Measurements from ENCODE around the gene CALHM3.
"Not testable (repeated sequence)": the region's sequence is repeated elsewhere in the genome, so short reads cannot be mapped to it uniquely, and the experiment has no call there.

CALHM3 gene, protein sequence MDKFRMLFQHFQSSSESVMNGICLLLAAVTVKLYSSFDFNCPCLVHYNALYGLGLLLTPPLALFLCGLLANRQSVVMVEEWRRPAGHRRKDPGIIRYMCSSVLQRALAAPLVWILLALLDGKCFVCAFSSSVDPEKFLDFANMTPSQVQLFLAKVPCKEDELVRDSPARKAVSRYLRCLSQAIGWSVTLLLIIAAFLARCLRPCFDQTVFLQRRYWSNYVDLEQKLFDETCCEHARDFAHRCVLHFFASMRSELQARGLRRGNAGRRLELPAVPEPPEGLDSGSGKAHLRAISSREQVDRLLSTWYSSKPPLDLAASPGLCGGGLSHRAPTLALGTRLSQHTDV
- 0 reads per million in 2 donors for total RNA-seq

DNA sequence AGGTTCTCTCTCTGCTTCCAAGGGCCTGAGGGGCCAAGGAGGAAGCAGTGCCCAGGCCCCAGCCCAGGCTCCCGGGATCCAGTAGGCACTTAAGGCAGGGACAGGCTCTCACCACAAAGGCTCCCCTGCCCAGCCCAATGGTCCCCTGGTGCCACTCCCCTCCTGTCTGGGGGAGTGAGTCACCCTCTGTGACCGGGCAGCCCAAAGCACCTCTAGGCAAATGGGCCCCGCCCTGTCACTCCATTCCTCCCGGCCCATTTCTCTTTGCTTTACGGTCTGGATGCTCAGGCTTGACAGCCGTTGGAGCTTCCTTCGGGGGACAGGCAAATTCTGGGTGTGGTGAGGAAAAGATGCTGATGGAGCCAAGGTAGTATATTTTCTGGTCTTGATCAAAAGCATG lies at the start of gene CALHM3:
Gene CALHM3, minus strand, starts transcription at position 106 of the 400 bp plus-strand sequence. CDS start 208 bp downstream, outside the sequence.
- DNase-seq = no peak

DNA sequence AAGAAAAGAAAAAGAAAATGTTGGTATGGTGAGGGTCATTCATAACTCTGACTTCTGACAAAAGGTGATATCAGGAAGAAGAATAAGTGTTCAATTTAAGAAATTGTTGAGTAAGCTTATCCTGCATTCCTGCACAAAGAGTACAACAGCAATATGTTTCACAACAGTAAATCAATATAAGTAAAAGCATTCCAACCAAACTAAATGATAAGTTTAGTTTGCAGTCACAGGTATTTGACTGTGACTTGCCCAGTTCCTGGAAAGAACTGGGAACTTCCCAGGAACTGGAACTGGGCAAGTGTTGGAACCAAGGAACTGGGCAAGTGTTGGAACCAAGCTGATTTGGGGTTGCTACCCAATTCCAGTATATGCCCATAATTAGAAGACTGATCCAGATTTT lies 49.5 kb upstream of the CALHM3 start:
- DNase-seq = no peak

DNA sequence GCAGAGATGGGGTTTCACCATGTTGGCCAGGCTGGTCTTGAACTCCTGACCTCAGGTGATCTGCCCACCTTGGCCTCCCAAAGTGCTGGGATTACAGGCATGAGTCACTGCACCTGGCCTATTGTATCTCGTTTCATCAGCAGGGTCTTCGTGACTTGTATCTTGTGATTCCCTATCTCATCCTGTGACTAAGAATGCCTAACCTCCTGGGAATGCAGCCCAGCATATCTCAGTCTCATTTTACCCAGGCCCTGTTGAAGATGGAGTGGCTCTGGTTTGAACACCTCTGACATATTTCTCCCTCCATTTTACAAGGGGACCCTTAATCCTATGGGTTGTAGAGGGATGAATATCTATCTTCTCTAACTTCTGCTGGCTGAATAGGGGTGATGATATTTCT lies 48.4 kb upstream of the CALHM3 start:
- DNase-seq = not testable (repeated sequence)

DNA sequence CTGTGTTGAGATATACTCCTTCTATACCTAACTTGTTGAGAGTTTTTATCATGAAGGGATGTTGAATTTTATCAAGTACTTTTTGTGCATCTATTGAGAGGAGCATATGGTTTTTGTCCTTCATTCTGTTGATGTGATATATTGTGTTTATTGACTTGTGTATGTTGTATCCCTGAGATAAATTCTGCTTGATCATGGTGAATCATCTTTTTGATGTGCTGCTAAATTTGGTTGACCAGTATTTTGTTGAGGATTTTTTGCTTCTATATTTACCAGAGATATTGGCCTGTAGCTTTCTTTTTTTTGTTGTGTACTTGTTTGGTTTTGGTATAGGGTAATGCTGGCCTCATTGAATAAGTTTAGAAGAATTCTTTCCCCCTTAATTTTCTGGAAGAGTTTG lies 46.9 kb upstream of the CALHM3 start:
- no peak for DNase-seq

DNA sequence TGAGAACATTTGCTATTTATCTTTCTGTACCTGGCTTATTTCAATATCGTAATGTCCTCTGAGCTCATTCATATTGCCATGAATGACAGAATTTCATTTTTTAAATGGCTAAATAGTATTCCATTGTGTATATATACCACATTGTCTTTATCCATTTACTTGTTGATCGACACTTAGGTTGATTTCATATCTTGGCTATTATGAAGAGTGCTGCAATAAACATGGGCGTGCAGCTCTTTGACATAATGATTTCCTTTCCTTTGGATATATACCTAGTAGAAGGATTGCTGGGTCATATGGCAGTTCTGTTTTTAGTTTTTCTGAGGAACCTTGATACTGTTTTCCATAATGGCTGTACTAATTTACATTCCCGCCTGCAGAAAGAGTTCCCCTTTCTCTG lies 44.6 kb upstream of the CALHM3 start:
- DNase-seq = no peak

DNA sequence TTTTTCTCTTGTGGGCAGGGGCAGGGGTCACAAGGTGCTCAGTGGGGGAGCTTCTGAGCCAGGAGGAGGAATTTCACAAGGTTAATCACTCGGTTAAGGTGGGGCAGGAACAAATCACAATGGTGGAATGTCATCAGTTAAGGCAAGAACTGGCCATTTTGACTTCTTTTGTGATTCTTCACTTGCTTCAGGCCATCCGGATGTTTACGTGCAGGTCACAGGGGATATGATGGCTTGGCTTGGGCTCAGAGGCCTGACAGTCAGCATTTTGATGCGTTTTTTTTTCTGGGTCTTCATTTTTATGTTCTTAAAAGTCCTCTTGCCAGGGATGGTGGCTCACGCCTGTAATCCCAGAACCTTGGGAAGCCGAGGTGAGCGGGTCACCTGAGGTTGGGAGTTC lies 43.0 kb upstream of the CALHM3 start:
- DNase-seq = not testable (repeated sequence)

DNA sequence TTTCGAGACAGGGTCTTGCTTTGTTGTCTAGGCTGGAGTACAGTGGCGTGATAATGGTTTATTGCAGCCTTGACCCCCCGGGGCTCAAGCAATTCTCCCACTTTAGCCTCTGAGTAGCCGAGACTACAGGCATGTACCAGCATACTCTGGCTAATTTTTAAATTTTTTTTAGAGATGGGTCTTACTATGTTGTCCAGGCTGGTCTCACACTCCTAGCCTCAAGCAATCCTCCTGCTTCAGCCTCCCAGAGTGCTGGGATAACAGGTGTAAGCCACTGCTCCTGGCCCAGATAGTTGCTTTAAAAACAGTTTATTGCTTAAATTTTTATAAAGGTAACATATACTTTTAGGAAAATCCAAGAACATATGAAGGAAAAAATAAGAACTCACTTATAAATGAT lies 40.8 kb upstream of the CALHM3 start:
- no peak for DNase-seq

DNA sequence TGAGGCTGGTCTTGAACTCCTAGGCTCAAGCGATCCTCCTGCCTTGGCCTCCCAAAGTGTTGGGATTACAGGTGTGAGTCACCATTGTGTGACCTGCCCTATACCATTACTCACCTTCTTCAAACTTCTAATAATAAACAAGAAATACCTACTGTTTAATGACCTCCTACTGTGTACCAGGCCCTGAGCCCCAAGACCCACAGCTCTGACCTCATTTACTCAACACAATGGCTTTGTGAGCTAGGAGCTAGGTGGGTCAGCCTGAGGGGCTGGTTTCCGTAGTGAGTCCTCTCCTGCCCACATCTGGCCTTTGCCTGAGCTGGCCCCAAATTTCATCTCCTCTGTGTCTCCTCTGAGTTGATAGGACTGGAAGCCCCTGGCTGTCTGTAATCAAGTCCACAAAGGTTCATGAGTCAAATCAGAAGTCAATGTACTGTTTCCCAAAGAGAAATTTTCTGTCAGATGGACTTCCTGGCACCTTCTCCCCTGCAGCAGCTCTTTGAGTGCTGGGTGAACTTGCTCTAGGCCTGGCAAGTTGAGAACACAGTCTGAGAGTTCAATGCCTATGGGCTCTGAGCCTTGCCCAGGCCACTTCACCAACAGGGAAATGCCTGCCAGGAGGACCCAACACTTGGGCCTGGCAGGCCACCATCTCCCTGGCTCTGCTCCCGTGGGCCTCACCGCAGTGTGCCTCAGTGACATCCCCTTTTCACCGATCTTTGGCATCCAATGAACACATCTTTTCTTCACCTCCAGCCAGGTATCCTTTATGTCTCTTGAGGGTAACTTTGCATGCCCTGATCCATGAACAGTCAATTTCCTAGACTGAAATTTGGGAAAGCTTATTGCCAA lies 38.4 kb upstream of the CALHM3 start:
- DNase-seq = no peak

DNA sequence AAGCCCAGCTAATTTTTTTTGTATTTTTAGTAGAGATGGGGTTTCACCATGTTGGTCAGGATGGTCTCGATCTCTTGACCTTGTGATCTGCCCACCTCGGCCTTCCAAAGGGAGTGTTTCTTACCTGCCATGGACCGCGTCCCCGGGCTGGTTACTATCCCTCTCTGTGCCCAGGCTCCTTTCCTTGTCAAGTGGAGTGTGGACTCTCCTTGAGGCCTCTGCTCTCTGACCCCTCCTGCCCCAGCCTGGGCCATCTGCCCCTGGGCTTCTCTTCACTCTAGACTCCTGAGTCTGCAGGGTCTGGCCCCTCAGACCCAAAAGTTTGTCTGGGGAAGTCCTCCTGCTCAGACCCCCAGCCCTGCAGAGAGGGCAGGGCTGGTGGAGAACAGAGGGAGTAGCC lies 35.2 kb upstream of the CALHM3 start:
- DNase-seq = no peak

DNA sequence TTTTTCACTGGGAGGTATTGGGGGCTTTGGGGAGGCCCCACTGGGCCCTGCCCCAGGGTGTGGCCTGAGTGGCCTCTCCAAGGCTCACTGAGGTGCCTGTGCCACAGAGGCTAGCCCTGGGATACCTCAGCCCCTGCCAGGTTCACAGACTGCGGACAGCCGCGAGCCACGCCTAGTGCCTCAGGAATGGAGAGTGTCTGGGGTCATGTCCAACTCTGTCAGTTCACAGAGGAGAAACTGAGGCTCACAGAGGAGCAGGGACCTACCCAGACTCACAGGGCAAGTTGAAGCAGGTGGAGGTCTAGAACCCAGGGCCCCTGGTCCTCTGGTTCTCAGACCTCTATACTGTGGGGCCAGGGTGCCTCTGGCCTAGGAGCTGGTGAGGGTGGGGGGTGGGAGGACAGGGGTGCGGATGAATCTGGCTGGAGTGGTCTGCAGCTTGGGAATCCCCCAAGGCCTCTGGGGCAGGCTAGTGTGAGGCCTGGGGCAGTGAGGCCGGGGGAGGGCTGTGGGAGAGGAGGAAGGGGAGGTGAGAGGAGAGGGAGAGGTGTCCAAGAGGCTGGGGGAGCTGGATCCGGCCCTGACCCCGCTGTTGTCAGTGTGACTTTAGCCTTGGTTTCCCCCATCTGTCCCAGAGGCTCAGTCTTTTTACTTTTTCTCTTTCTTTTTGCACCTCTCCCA lies 34.5 kb upstream of the CALHM3 start:
- DNase-seq = no peak

DNA sequence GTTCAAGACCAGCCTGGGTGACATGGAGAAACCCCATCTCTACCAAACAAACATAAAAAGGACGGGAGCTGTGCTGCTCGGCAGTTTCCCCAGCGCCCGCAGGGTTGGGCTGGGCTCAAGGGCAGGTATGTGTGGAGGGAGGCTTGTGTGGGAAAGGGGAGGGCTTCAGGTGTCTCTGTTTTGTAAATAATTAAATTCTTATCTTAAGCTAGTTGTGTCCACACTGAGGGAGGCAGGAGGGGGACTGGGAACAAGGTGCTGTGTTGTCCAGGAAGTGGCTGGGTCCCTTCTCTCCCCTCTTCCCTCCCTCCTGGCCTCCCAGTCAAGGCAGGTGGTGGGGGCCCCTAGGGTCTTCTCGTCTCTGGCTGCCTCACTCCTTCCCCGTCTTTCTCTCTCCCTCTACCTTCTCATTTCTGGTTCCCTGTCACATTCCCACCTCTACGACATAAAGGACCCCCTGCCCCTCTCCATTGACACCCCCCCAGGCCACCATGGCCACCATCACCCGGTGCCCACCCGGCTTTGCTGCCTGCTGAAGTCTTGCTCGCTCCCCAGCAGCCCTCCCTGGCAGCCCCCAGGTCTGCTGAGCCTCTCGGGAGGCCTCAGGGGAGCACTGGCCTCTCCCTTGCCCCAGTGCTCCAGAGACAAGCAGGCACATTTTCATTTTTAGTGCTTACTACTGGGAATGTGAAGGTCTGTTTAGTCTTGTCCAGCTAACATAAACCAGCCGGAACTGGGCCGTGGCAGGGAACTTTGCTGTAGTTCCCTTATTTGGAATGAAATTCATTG lies 33.7 kb upstream of the CALHM3 start:
- no peak for DNase-seq

DNA sequence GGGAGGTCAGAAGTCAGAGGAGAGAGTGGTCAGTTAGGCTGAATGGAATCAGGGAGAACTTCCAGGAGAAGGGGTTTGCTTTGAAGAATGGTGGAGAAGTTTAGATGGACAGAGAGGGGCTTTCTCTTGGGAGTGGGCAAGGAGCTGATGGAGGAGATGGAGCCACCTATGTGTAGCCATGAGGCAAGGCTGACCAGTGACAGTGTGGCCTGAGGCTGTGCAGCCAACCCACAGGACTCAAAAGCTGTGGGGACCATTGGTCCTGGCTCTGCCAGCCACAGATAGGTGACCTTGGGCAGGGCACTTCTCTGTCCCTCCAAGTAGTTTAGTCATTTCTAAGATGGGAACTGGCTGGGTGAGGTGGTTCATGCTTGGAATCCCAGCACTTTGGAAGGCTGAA lies 33.1 kb upstream of the CALHM3 start:
- no peak for DNase-seq

DNA sequence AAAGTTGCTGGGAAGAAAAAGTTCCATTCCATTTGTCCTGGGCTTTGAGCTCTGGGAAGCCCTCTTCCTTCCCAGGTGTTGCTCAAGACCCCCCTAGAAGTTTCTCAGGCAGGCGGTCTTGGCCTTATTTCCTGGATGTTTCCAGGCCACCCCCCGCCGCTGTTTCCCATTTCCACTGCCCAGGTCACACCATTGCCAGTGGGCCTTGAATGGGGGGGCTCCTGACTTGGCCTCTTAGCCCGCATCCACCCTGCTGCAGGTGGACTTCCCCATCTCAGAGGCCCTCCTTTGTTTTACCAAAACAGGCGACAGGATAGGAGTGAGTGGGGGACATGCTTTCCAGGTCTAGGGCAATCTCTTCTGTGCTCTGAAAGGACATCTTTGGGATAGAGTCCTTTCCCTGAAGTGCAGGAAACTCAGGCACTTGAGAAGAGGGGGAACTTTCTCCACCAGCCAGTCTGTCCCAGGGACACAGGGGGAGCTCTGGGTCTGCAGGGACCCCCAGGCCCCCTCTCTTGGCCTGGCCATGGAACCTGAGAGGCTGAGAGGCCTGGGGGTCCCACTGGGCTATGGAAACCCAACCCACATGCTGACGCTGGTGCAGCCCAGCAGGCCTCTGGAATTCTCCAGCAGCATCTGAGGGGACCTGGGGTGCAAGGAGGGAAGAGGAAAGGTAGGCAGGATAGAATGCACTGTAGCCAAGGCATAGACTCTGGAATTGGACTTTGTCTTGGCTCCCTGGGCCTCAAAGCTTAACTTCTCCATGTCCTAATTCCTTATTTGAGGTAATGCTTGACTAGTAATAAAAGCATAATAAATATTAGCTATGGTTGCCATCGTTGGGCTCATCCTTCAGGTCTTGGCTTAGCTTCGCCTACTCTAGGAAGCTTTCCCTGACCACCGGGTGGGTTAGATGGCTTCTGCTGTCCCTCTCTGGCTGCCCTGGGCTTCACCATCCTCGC lies 32.0 kb upstream of the CALHM3 start:
- DNase-seq = no peak

DNA sequence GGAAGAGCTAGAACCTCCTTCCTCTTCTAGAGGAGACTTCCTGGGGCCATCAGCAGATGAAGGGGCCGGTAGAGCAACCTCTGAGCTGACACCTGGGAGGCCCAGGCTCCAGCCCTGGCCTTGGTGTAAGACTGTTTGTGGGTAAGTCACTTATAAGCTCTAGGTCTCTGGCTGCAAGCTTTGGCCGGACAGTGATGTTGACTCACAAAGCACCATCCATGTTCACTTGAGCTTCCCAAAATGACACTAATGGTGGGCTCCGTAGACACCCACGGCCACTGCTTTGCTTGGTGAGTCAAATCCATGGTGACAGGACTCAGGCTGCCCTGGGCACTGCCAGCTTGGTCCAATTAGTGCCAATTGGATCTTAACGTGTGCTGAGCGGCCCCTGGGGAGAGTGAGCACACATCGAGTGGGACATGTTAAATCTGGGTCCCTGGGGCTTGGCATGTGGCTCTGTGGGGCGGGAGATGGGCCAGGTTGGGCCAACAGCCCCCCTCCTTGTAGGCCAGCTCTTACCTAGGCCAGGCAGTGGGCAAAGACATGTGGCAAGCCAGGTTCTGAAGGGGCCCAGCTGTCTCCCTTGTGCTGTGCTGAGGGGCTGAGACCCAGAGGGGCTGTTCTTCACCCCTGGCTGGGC lies 31.1 kb upstream of the CALHM3 start:
- no peak for DNase-seq

DNA sequence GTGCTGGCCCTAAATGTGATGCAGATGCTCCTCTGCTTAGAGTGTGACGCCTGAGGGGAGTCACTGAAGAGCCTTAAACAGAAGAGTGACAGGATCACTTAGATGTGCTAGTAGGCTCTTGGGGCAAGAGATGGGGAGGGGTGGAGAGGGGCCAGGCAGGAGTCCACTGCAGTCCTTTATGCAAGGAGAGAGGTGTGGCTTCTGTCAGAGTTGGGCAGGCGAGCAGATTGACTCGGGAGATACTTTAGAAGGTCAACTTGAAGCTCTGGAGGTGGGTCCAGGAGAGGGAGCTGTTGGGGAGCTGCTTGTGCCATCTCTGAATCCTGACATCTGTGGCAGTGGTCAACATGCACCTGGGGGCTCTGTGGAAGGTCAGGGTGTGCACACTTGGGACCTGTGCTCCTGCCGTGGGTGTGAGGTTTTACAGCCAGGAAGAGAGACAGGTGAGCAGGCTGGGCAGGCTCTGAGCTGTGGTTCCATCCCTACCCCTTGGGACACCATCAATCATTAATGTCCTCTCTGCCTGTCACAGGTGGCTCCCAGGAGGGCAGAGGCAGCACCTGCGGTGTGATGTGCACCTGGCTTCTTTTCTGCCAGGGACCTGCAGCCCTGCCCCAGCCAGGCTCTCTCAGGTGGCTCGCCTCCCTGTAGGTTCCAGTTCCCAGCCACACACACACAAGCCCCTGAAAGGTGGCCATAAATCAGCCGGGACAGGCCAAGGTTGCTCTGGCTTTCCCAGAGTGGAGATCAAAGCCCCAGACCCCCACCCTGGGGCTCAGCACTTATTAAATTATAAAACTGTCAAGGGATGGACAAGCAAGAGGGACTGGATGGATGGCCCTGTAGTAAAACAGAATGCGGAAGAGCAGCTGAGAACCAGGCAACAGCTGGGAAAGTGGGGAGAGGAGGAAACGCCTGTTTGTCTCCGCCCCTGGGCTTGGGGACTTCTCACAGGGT lies 28.5 kb upstream of the CALHM3 start:
- no peak for DNase-seq

DNA sequence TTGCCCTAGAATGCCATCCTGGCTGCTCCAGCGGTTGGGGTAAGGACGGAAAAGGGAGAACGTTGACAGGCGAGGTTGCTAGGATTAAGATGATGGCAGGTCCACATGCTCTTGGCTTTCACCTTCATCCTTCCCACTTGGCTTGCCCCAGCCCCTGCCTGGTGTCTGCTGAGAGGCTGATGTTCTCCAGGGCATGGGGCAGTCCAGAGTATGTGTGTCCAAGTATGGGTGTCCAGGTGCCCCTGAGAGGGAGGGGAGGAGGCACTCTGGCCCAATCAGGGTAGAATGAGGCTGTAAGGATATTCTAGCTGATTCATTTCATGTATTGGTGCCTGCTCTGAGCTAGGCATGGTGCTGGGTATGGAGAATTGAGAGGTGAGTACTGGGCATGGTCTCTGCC lies 27.0 kb upstream of the CALHM3 start:
- DNase-seq = no peak

DNA sequence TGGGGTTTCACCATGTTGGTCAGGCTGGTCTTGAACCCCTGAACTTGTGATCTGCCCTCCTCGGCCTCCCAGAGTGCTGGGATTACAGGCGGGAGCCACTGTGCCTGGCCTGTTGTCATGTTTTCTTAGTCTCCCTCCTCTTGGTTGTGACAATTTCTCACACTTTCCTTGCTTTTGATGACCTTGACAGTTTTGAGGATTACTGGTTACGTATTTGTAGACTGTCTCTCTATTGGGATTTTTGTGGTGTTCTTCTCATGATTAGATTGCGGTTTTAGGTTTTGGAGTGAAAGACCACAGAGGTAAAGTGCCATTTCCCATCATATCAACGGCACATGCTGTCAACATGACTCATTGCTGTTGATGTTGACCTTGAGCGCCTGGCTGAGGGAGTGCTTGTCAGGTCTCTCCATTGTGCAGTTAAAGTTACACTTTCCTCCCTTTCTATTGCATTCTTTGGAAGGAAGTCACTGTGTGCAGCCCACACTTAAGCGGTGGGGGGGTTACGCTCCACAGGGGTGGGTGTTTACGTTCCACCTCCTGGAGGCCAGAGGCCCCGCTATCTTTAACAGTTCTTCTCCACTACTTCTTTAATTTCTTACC lies 25.2 kb upstream of the CALHM3 start:
- DNase-seq = peak; percentile 18

DNA sequence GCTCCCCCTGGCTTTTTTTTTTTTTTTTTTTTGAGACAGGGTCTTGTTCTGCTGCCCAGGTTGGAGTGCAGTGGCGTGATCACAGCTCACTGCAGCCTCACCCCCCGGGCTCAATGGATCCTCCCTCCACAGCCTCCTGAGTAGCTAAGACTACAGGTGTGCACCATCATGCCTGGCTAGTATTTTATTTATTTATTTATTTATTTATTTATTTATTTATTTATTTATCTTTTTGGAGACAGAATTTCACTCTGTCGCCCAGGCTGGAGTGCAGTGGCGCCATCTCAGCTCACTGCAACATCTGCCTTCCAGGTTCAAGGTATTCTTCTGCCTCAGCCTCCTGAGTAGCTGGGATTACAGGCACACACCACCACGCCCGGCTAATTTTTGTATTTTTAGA lies 24.7 kb upstream of the CALHM3 start:
- not testable (repeated sequence) for DNase-seq

Data from T-helper 9 cell (primary cell).